Measurements from ENCODE around the gene CFAP119. TPM values are rescaled to one million over a fixed set of nuclear protein-coding genes. Genes with fewer than 3 reads are reported as not detected.

CFAP119 gene
- total and polyA plus RNA-seq, 2 experiments from 2014 or later = 5.0 to 6.1 TPM

- Histone ChIP-seq H3K79me2 (peaks cover 30% of the 10 kb centered on the region), H3K9me2 (replicated peaks; ENCODE audit: insufficient read depth) (no peaks in the 10 kb centered on the region), H3K4me3 (no peak overlapping the region), H2AFZ (no peak overlapping the region), H3K9me3 (ENCODE audit: low read depth) (no peaks in the 10 kb centered on the region), H3K27me3 (no peaks in the 10 kb centered on the region), H4K20me1 (ENCODE audit: insufficient read depth, poor library complexity, severe bottlenecking) (peaks cover 8% of the 10 kb centered on the region), H3K36me3 (replicated peaks; ENCODE audit: insufficient read depth, low read depth) (peaks cover 8% of the 10 kb centered on the region), H3K27ac (no peak overlapping the region), H3K4me1 (ENCODE audit: insufficient read depth) (no peaks in the 10 kb centered on the region), H3K4me2 (no peak overlapping the region)
- TF ChIP-seq EZH2 (IDR thresholded peaks at IDR 0.05; ENCODE audit: borderline replicate concordance) (no peak), EZH2phosphoT487 (IDR thresholded peaks at IDR 0.05; ENCODE audit: low read depth, severe bottlenecking, unreplicated experiment) (no peak), CTCF (IDR thresholded peaks at IDR 0.05; ENCODE audit: poor library complexity) (no peak)
- 90% methylated on average over 22 of the region's 23 CpGs for WGBS (ENCODE audit: low lambda C conversion rate, missing lambda C conversion rate)
- DNase-seq (ENCODE audit: low spot score) = no peak
Measured at GRCh38 chr16:30724641-30725417, 37.0 kb downstream of the CFAP119 start.

- Histone ChIP-seq H3K36me3 (replicated peaks; ENCODE audit: insufficient read depth, low read depth) (peaks cover 4% of the 10 kb centered on the region), H3K27ac (no peak overlapping the region)
Measured at GRCh38 chr16:30723725-30724355, 38.0 kb downstream of the CFAP119 start.

GRCh38 chr16:30722916-30723315, 38.9 kb downstream of the CFAP119 start:
- Histone ChIP-seq H3K27ac (no peak overlapping the region), H3K27me3 (no peaks in the 10 kb centered on the region), H3K4me1 (ENCODE audit: insufficient read depth) (no peaks in the 10 kb centered on the region), H3K9me3 (ENCODE audit: low read depth) (no peaks in the 10 kb centered on the region), H3K4me3 (no peak overlapping the region), H4K20me1 (ENCODE audit: insufficient read depth, poor library complexity, severe bottlenecking) (peaks cover 14% of the 10 kb centered on the region), H2AFZ (no peak overlapping the region), H3K79me2 (peaks cover 39% of the 10 kb centered on the region), H3K36me3 (replicated peaks; ENCODE audit: insufficient read depth, low read depth) (peaks cover 4% of the 10 kb centered on the region), H3K4me2 (no peak overlapping the region), H3K9me2 (replicated peaks; ENCODE audit: insufficient read depth) (no peaks in the 10 kb centered on the region)
- WGBS (ENCODE audit: low lambda C conversion rate, missing lambda C conversion rate) = 96% methylated on average over 10 of the region's 10 CpGs
- DNase-seq (ENCODE audit: low spot score) = no peak
- TF ChIP-seq EZH2phosphoT487 (IDR thresholded peaks at IDR 0.05; ENCODE audit: low read depth, severe bottlenecking, unreplicated experiment) = no peak
- TF ChIP-seq EZH2 (IDR thresholded peaks at IDR 0.05; ENCODE audit: borderline replicate concordance) = no peak
- TF ChIP-seq CTCF (IDR thresholded peaks at IDR 0.05; ENCODE audit: poor library complexity) = no peak

More at GRCh38 chr16:30723725-30724355, 38.0 kb downstream of the CFAP119 start:
- Histone ChIP-seq H3K27me3 (no peaks in the 10 kb centered on the region), H3K9me3 (ENCODE audit: low read depth) (no peaks in the 10 kb centered on the region), H3K9me2 (replicated peaks; ENCODE audit: insufficient read depth) (no peaks in the 10 kb centered on the region), H2AFZ (no peak overlapping the region), H3K4me2 (no peak overlapping the region), H3K79me2 (peaks cover 36% of the 10 kb centered on the region), H3K4me3 (no peak overlapping the region), H4K20me1 (ENCODE audit: insufficient read depth, poor library complexity, severe bottlenecking) (peaks cover 9% of the 10 kb centered on the region), H3K4me1 (ENCODE audit: insufficient read depth) (no peaks in the 10 kb centered on the region)
- no peak for TF ChIP-seq EZH2phosphoT487 (IDR thresholded peaks at IDR 0.05; ENCODE audit: low read depth, severe bottlenecking, unreplicated experiment)
- no peak for TF ChIP-seq EZH2 (IDR thresholded peaks at IDR 0.05; ENCODE audit: borderline replicate concordance)
- no peak for TF ChIP-seq CTCF (IDR thresholded peaks at IDR 0.05; ENCODE audit: poor library complexity)
- WGBS (ENCODE audit: low lambda C conversion rate, missing lambda C conversion rate) = 99% methylated on average over 12 of the region's 12 CpGs
- DNase-seq (ENCODE audit: low spot score) = no peak

All from hepatocyte (in vitro differentiated cells).